Progenitor cell of endocrine pancreas (in vitro differentiated cells): ENCODE results near the gene STAB2. TPM values are rescaled to one million over a fixed set of nuclear protein-coding genes. Genes with fewer than 3 reads are reported as not detected.

Experiments used
- DNase-seq: peaks from one replicate; pipeline ENCODE4 v3.0.0; 2021; ENCODE audit warnings: low spot score; ENCODE audit not compliant: unreplicated experiment
- H3K27ac Mint-ChIP-seq: 2 replicates; pipeline ENCODE4 v1.8.0; 2021; ENCODE audit warnings: mild to moderate bottlenecking, moderate library complexity, mixed read lengths
- H3K27me3 Mint-ChIP-seq: 2 replicates; pipeline ENCODE4 v1.8.0; 2021; ENCODE audit warnings: mixed read lengths
- H3K36me3 Mint-ChIP-seq: 2 replicates; pipeline ENCODE4 v1.8.0; 2022; ENCODE audit warnings: mixed read lengths; ENCODE audit not compliant: insufficient read depth
- H3K4me1 Mint-ChIP-seq: 2 replicates; pipeline ENCODE4 v1.8.0; 2021; ENCODE audit warnings: low read depth, mixed read lengths
- H3K4me3 Mint-ChIP-seq: 2 replicates; pipeline ENCODE4 v1.8.0; 2021; ENCODE audit warnings: low read depth, mild to moderate bottlenecking, moderate library complexity, mixed read lengths
- H3K9me3 Mint-ChIP-seq: 2 replicates; pipeline ENCODE4 v1.8.0; 2021; ENCODE audit warnings: low read depth, mixed read lengths
- CTCF ChIP-seq: fragments of 200-600 bp; sonication (generic); IDR thresholded peaks from one replicate; pipeline ENCODE4 v1.5.0; 2021; ENCODE audit warnings: antibody characterized with exemption, mild to moderate bottlenecking; ENCODE audit not compliant: unreplicated experiment
- total RNA-seq: library from RNA; stranded (reverse); gene quantifications from 2 replicates; pipeline ENCODE4 v1.2.1, GENCODE V29; 2021

Gene STAB2
- total RNA-seq, 1 donor from 2014 or later, result not detected

DNA sequence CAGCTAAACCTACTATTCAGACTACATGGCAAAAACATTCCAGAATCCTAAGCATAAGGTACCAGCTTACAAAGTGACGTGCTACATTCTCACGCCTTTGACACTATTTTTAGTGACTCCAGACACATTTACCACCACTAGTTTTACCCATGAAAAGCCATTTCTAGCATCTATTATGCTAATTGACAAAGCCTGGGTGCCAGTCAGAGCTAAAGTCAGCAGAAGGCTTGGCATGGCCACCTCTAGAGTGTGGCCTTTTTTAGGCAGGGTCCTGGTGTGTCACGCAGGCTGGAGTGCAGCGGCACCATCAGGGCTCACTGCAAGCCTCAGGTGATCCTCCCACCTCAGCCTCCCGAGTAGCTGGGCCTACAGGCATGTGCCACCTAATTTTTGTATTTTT, 178.2 kb downstream of the STAB2 start:
- H3K9me3 Mint-ChIP-seq, result no peaks in the 10 kb centered on the region
- no peak overlapping the region for H3K27ac Mint-ChIP-seq

GRCh38 chr12:103766028-103766427, 179.0 kb downstream of the STAB2 start:
- DNase-seq, result no peak
- Mint-ChIP-seq H3K4me1 (no peaks in the 10 kb centered on the region), H3K27me3 (no peaks in the 10 kb centered on the region), H3K9me3 (no peaks in the 10 kb centered on the region), H3K4me3 (no peak overlapping the region), H3K36me3 (peaks cover 2% of the 10 kb centered on the region), H3K27ac (no peak overlapping the region)
- TF ChIP-seq CTCF, result no peak

More for the DNA sequence above, 178.2 kb downstream of the STAB2 start:
- no peak overlapping the region for H3K4me3 Mint-ChIP-seq
- no peak for TF ChIP-seq CTCF
- DNase-seq, result no peak
- no peaks in the 10 kb centered on the region for H3K4me1 Mint-ChIP-seq
- H3K27me3 Mint-ChIP-seq, result no peaks in the 10 kb centered on the region
- H3K36me3 Mint-ChIP-seq, result peaks cover 2% of the 10 kb centered on the region

DNA sequence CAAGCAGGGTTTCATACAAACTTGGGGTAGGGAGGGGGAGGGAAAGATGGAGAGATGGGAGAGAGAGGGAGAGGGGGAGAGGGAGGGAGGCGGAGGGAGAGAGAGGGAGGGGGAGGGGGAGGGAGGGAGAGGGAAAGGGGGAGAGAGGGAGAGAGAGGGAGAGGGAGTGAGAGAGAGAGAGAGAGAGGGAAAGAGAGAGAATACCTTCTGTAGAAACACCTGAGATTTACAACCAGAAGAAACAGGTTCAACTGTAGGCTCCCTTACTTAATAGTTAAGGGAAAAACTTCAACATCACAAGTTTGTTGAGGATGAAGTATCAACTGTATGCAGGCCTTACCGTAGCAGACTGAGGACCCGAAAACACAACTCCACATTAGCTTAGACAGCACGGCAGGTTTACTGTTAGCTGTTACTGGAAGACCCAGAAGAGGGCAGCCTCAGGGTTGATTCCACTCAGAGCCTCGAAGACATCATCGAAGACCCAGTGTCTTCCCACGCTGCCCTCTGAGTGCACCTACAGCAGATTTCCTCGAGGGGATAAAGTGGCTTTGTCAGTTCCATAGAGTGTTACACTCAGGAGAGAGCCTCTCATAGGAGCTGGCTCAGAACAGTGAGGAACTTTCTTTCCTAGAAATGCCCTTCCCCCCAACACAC, 181.5 kb downstream of the STAB2 start:
- Mint-ChIP-seq H3K4me3 (no peak overlapping the region), H3K36me3 (peaks cover 4% of the 10 kb centered on the region)
- DNase-seq, result no peak

GRCh38 chr12:103769240-103769945, 182.3 kb downstream of the STAB2 start:
- peaks cover 4% of the 10 kb centered on the region for H3K36me3 Mint-ChIP-seq
- H3K27me3 Mint-ChIP-seq, result no peaks in the 10 kb centered on the region
- no peak for TF ChIP-seq CTCF
- DNase-seq, result no peak
- no peak overlapping the region for H3K4me3 Mint-ChIP-seq
- peaks cover 8% of the 10 kb centered on the region for H3K4me1 Mint-ChIP-seq
- no peaks in the 10 kb centered on the region for H3K9me3 Mint-ChIP-seq
- H3K27ac Mint-ChIP-seq, result no peak overlapping the region

More for the DNA sequence above, 181.5 kb downstream of the STAB2 start:
- TF ChIP-seq CTCF, result no peak
- H3K27me3 Mint-ChIP-seq, result no peaks in the 10 kb centered on the region
- H3K4me1 Mint-ChIP-seq, result peaks cover 8% of the 10 kb centered on the region
- H3K9me3 Mint-ChIP-seq, result no peaks in the 10 kb centered on the region
- no peak overlapping the region for H3K27ac Mint-ChIP-seq

DNA sequence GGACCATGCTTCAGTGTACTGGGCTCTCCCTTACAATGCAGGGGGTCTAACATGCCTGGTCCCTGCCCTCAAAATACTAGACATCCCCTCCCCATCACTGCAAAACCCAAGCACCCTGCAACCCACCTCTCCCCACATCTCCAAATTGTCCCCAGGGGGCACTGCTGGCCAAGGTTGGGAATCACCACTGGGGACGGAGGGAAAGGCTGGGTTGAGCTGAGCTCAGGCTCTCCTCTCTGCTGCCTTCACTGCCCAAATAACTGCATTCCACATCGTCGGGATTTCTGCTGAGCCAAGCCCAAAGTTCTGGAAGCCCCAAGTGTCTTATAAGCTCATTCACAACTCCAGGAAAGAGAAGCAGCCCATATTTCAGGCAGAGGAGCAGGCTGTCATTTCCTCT, 184.4 kb downstream of the STAB2 start:
- peak; percentile 40 for DNase-seq
- Mint-ChIP-seq H3K4me3 (no peak overlapping the region), H3K36me3 (peaks cover 7% of the 10 kb centered on the region), H3K27me3 (no peaks in the 10 kb centered on the region), H3K27ac (peak overlapping the region; percentile 74), H3K9me3 (no peaks in the 10 kb centered on the region), H3K4me1 (peaks cover 13% of the 10 kb centered on the region)
- TF ChIP-seq CTCF, result peak; percentile 67
